IMR-90 (cell line): ENCODE results near the gene RBPJL. TPM values are rescaled to one million over a fixed set of nuclear protein-coding genes. Genes with fewer than 3 reads are reported as not detected.

ENCODE experiments used
- ATAC-seq: fragments of 200-7000 bp; cut with Tn5 transposase; 2 replicates; pipeline ENCODE4 v1.9.1; 2020; ENCODE audit warnings: low read depth, mild to moderate bottlenecking, moderate library complexity
- BruUV-seq: library from RNA; stranded (reverse); fragments of 400-500 nt; replicated peaks from 2 replicates; lab custom pipeline; 2021; lab: Mats Ljungman, UMichigan
- CTCF ChIA-PET: fragments of 300-600 bp; formaldehyde crosslinking; extraction: SDS; loops from one replicate; lab custom pipeline; 2021; ENCODE audit warnings: antibody characterized with exemption; lab: Yijun Ruan, JAX
- POLR2A ChIA-PET: fragments of 300-600 bp; sonication (Branson Sonifier 250); formaldehyde crosslinking; loops from one replicate; lab custom pipeline; 2022; ENCODE audit warnings: antibody characterized with exemption; ENCODE audit not compliant: unreplicated experiment; lab: Charles Lee
- DNase-seq: peaks from one replicate; pipeline ENCODE4 v3.0.0; 2013
- H2AFZ ChIP-seq: replicated peaks from 2 replicates; pipeline ENCODE3; 2013; ENCODE audit warnings: low read length, mild to moderate bottlenecking; ENCODE audit not compliant: poor library complexity
- H2AK5ac ChIP-seq: 2 replicates; pipeline ENCODE4 v1.6.1; 2013; ENCODE audit warnings: low read depth, low read length, inconsistent platforms
- H2AK9ac ChIP-seq: replicated peaks from 2 replicates; pipeline ENCODE3; 2013; ENCODE audit warnings: mild to moderate bottlenecking, low read depth, low read length, moderate library complexity; ENCODE audit not compliant: poor library complexity
- H2BK120ac ChIP-seq: 2 replicates; pipeline ENCODE4 v1.6.1; 2013; ENCODE audit warnings: low read depth, low read length, inconsistent platforms
- H2BK15ac ChIP-seq: 3 replicates; pipeline ENCODE4 v1.6.1; 2013; ENCODE audit warnings: low read depth, low read length, inconsistent platforms
- H2BK20ac ChIP-seq: 2 replicates; pipeline ENCODE4 v1.6.1; 2013; ENCODE audit warnings: low read depth, mild to moderate bottlenecking, inconsistent platforms, low read length, moderate library complexity
- H2BK5ac ChIP-seq: 2 replicates; pipeline ENCODE4 v1.6.1; 2013; ENCODE audit warnings: mild to moderate bottlenecking, low read depth, low read length, inconsistent platforms; ENCODE audit not compliant: poor library complexity, severe bottlenecking
- H3K14ac ChIP-seq: replicated peaks from 2 replicates; pipeline ENCODE4 v1.6.1; 2013; ENCODE audit warnings: low read depth, low read length, inconsistent platforms
- H3K18ac ChIP-seq: 2 replicates; pipeline ENCODE4 v1.6.1; 2013; ENCODE audit warnings: low read depth, low read length, control low read depth
- H3K23ac ChIP-seq: 2 replicates; pipeline ENCODE4 v1.6.1; 2013; ENCODE audit warnings: low read depth, low read length, inconsistent platforms
- H3K27ac ChIP-seq: 2 replicates; pipeline ENCODE4 v1.5.1; 2013; ENCODE audit warnings: mild to moderate bottlenecking, control low read depth, low read length; ENCODE audit not compliant: insufficient read depth
- H3K27me3 ChIP-seq: 2 replicates; pipeline ENCODE4 v1.6.1; 2013; ENCODE audit warnings: low read length; ENCODE audit not compliant: control insufficient read depth, insufficient read depth
- H3K36me3 ChIP-seq: 2 replicates; pipeline ENCODE4 v1.6.1; 2013; ENCODE audit warnings: low read length, mixed read lengths; ENCODE audit not compliant: control insufficient read depth, insufficient read depth
- H3K4ac ChIP-seq: 2 replicates; pipeline ENCODE4 v1.6.1; 2013; ENCODE audit warnings: low read depth, low read length, inconsistent platforms
- H3K4me1 ChIP-seq: 2 replicates; pipeline ENCODE4 v1.6.1; 2013; ENCODE audit warnings: low read length, mixed read lengths; ENCODE audit not compliant: control insufficient read depth, insufficient read depth
- H3K4me2 ChIP-seq: 2 replicates; pipeline ENCODE4 v1.6.1; 2013; ENCODE audit warnings: low read depth, mild to moderate bottlenecking, control low read depth, low read length, moderate library complexity
- H3K4me3 ChIP-seq: 2 replicates; pipeline ENCODE4 v1.5.1; 2013; ENCODE audit warnings: low read depth, mild to moderate bottlenecking, control low read depth, low read length, moderate library complexity; ENCODE audit not compliant: insufficient read depth
- H3K56ac ChIP-seq: 2 replicates; pipeline ENCODE4 v1.6.1; 2013; ENCODE audit warnings: low read length, inconsistent platforms; ENCODE audit not compliant: insufficient read depth; ENCODE audit errors: extremely low read depth
- H3K79me1 ChIP-seq, 2 experiments: 2 replicates each; pipeline ENCODE4 v1.6.1; 2013; ENCODE audit warnings: low read length in 2 of 2, inconsistent platforms in 1 of 2, low read depth in 1 of 2
- H3K9ac ChIP-seq: 2 replicates; pipeline ENCODE4 v1.6.1; 2013; ENCODE audit warnings: low read depth, low read length, control low read depth
- H3K9me1 ChIP-seq: 2 replicates; pipeline ENCODE4 v1.6.1; 2013; ENCODE audit warnings: low read length, inconsistent platforms; ENCODE audit not compliant: insufficient read depth
- H3K9me3 ChIP-seq: 2 replicates; pipeline ENCODE4 v1.6.1; 2013; ENCODE audit warnings: low read length; ENCODE audit not compliant: control insufficient read depth, insufficient read depth
- H4K20me1 ChIP-seq: 2 replicates; pipeline ENCODE4 v1.6.1; 2013; ENCODE audit warnings: low read length, inconsistent platforms; ENCODE audit not compliant: insufficient read depth
- H4K5ac ChIP-seq: 2 replicates; pipeline ENCODE4 v1.6.1; 2013; ENCODE audit warnings: mild to moderate bottlenecking, low read depth, low read length, control low read depth
- H4K8ac ChIP-seq, 2 experiments: 2 replicates each; pipeline ENCODE4 v1.6.1; 2013; ENCODE audit warnings: low read depth in 2 of 2, low read length in 2 of 2, control low read depth in 1 of 2, inconsistent platforms in 1 of 2
- H4K91ac ChIP-seq: 2 replicates; pipeline ENCODE4 v1.6.1; 2013; ENCODE audit warnings: low read depth, low read length, inconsistent platforms; ENCODE audit not compliant: insufficient read depth
- BHLHE40 ChIP-seq: fragments of 150-350 bp; IDR thresholded peaks from 2 replicates; pipeline ENCODE4 v1.6.1; 2016; ENCODE audit warnings: mild to moderate bottlenecking, low read depth, low read length
- FOS ChIP-seq: fragments of 150-350 bp; IDR thresholded peaks from 2 replicates; pipeline ENCODE4 v1.6.1; 2016; ENCODE audit warnings: low read depth, low read length
- MAFK ChIP-seq: IDR thresholded peaks from 2 replicates; pipeline ENCODE4 v1.6.1; 2012; ENCODE audit warnings: low read depth, low read length, improper control_type of control experiment
- MAZ ChIP-seq: IDR thresholded peaks from 2 replicates; pipeline ENCODE4 v1.6.1; 2012; ENCODE audit warnings: low read depth, mild to moderate bottlenecking, low read length, improper control_type of control experiment, moderate library complexity, borderline replicate concordance
- MXI1 ChIP-seq: IDR thresholded peaks from 2 replicates; pipeline ENCODE4 v1.6.1; 2012; ENCODE audit warnings: low read depth, mild to moderate bottlenecking, low read length, moderate library complexity, borderline replicate concordance
- NFE2L2 ChIP-seq: fragments of 150-350 bp; IDR thresholded peaks from 2 replicates; pipeline ENCODE4 v1.6.1; 2016; ENCODE audit warnings: low read depth, mild to moderate bottlenecking, low read length
- RFX5 ChIP-seq: IDR thresholded peaks from 2 replicates; pipeline ENCODE4 v1.8.0; 2012; ENCODE audit warnings: low read depth, mild to moderate bottlenecking, low read length, moderate library complexity
- SMC3 ChIP-seq: fragments of 150-350 bp; IDR thresholded peaks from 2 replicates; pipeline ENCODE4 v1.6.1; 2016; ENCODE audit warnings: low read depth, mild to moderate bottlenecking, antibody characterized with exemption, low read length, moderate library complexity
- WGBS, 2 experiments: methylation state at CpG; one replicate each; pipeline versions ENCODE4 v1.1.5 to v1.1.7; 2013; ENCODE audit warnings: missing lambda C conversion rate in 2 of 2; ENCODE audit not compliant: insufficient read length in 1 of 2; ENCODE audit errors: extremely low coverage in 2 of 2; 5-methylcytosine and 5-hydroxymethylcytosine counted together
- dilution Hi-C: fragments of 300-500 bp; cut with HindIII; formaldehyde crosslinking; loops from one replicate; pipeline ENCODE4 v1.14.3; 2018; ENCODE audit warnings: low sequenced_read_pairs; ENCODE audit not compliant: unreplicated experiment
- in situ Hi-C: fragments of 300-500 bp; cut with MboI; formaldehyde crosslinking; loops from 3 replicates; pipeline ENCODE4 v1.14.3; 2019; ENCODE audit warnings: low sequenced_read_pairs, inconsistent platforms, mixed read lengths
- intact Hi-C: fragments of 100-400 bp; cut with micrococcal nuclease; formaldehyde crosslinking; loops from 2 replicates; pipeline ENCODE4 v1.10.0; 2022
- polyA plus RNA-seq, 3 experiments: library from polyadenylated mRNA; depleted of rRNA; stranded (reverse); fragments of >200 nt; gene quantifications; 2 replicates each; pipeline ENCODE4 v1.2.3, GENCODE V29; 2012; ENCODE audit warnings: low replicate concordance in 1 of 3
- total RNA-seq: library from RNA; depleted of rRNA; stranded (reverse); fragments of >200 nt; gene quantifications from 2 replicates; pipeline ENCODE4 v1.2.3, GENCODE V29; 2012
- TF ChIP-seq, protein P1 (sequence below): fragments of 150-350 bp; IDR thresholded peaks from 2 replicates; pipeline ENCODE4 v1.6.1; 2017; ENCODE audit warnings: mild to moderate bottlenecking, antibody characterized with exemption, low read length, low read depth
- TF ChIP-seq, protein P2 (sequence below): fragments of 150-350 bp; IDR thresholded peaks from 2 replicates; pipeline ENCODE4 v1.6.1; 2016; ENCODE audit warnings: low read depth, mild to moderate bottlenecking, low read length, moderate library complexity, borderline replicate concordance

Gene RBPJL
- total and polyA plus RNA-seq, 2 of the 4 experiments (the other 2 are of a cell fraction): not detected

DNA sequence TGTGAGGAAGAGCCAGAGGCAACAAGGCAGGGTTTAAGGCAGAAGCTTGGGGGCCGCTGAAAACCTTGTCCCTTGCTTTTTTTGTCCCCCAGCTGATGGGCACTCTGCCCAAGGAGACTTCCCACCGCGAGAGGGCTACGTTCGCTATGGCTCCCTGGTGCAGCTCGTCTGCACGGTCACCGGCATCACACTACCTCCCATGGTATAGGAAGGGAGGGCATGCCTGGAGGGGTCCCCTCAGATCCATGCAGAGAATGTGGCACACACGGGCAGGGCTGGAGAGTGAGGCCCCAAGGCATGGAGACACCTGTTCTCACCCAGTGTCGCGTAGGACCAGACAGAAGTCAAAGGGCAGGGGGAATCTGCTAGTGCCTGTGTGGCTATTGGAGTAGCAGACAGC is 7.3 kb downstream of the RBPJL start:
- H3K4me3 ChIP-seq: no peak overlapping the region
- no peak overlapping the region for H2BK20ac ChIP-seq
- H3K27ac ChIP-seq: no peak overlapping the region
- no peak overlapping the region for H4K5ac ChIP-seq
- intact Hi-C loops (loop anchor here (5.0 kb wide), 1 partner anchor 263 kb away; the partner anchor contains the start of gene WFDC8), dilution Hi-C loops (no loop called here), in situ Hi-C loops (no loop called here)
- DNase-seq (no peak), ATAC-seq (no peak)
- H2BK15ac ChIP-seq: no peak overlapping the region
- H3K27me3 ChIP-seq: peaks cover 34% of the 10 kb centered on the region
- H4K20me1 ChIP-seq: no peaks in the 10 kb centered on the region
- no peaks in the 10 kb centered on the region for H3K36me3 ChIP-seq
- H3K14ac ChIP-seq: no peak overlapping the region
- no TSS peak for BruUV-seq
- H4K91ac ChIP-seq: no peak overlapping the region
- no peak overlapping the region for H3K9ac ChIP-seq
- H3K79me1 ChIP-seq: no peaks in the 10 kb centered on the region
- no peaks in the 10 kb centered on the region for H3K4me1 ChIP-seq
- H3K9me3 ChIP-seq: no peaks in the 10 kb centered on the region
- H2AK5ac ChIP-seq: no peak overlapping the region
- no peak overlapping the region for H3K56ac ChIP-seq
- H2AFZ ChIP-seq: no peak overlapping the region
- TF ChIP-seq BHLHE40: no peak
- TF ChIP-seq, protein P1, sequence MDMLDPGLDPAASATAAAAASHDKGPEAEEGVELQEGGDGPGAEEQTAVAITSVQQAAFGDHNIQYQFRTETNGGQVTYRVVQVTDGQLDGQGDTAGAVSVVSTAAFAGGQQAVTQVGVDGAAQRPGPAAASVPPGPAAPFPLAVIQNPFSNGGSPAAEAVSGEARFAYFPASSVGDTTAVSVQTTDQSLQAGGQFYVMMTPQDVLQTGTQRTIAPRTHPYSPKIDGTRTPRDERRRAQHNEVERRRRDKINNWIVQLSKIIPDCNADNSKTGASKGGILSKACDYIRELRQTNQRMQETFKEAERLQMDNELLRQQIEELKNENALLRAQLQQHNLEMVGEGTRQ: no peak
- no peak for TF ChIP-seq MAFK
- no peak for TF ChIP-seq MAZ
- no peak for TF ChIP-seq SMC3
- TF ChIP-seq, protein P2, sequence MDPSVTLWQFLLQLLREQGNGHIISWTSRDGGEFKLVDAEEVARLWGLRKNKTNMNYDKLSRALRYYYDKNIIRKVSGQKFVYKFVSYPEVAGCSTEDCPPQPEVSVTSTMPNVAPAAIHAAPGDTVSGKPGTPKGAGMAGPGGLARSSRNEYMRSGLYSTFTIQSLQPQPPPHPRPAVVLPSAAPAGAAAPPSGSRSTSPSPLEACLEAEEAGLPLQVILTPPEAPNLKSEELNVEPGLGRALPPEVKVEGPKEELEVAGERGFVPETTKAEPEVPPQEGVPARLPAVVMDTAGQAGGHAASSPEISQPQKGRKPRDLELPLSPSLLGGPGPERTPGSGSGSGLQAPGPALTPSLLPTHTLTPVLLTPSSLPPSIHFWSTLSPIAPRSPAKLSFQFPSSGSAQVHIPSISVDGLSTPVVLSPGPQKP: no peak
- no peak for TF ChIP-seq NFE2L2
- no peak for TF ChIP-seq MXI1
- TF ChIP-seq FOS: no peak
- no peak for TF ChIP-seq RFX5
- H3K4me2 ChIP-seq: no peak overlapping the region
- no peak overlapping the region for H3K23ac ChIP-seq
- no peak overlapping the region for H3K4ac ChIP-seq
- H2BK5ac ChIP-seq: no peak overlapping the region
- POLR2A ChIA-PET: no interaction called here
- H2AK9ac ChIP-seq: no peak overlapping the region
- CTCF ChIA-PET: interaction anchor here (1.5 kb wide), 1 partner anchor 457 kb away, joined by 5 read pairs; no protein-coding TSS in a partner anchor
- 20% methylated on average over 1 of the region's 11 CpGs; no CpG with 5 or more reads in 1 of the 2 experiments for WGBS, 2 experiments
- H2BK120ac ChIP-seq: no peak overlapping the region
- H3K9me1 ChIP-seq: no peaks in the 10 kb centered on the region
- no peak overlapping the region for H4K8ac ChIP-seq
- H3K18ac ChIP-seq: no peak overlapping the region
